ENCODE measurements around the gene RDH13.
"Not testable (repeated sequence)": the region's sequence is repeated elsewhere in the genome, so short reads cannot be mapped to it uniquely, and the experiment has no call there.

Gene RDH13

DNA sequence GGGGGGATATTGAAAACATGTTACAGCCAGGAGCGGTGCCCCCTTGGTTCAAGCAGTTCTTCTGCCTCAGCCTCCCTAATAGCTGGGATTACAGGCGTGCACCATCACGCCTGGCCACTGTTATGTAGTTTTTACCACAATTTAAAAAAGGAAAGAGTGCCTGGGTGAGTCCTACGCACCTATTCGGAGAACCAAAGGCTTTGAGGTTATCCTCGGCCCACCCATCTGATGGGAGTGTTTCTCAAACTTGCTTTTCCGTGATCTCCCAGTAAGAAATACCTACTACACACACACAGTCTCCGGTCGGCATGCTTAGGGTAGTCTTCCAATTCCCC lies 20.6 kb downstream of the RDH13 start:
- Mint-ChIP-seq H3K27ac (no peak overlapping the region), H3K36me3 (ENCODE audit: low read depth) (peaks cover 26% of the 10 kb centered on the region), H3K4me3 (no peak overlapping the region), H3K27me3 (ENCODE audit: low read depth) (no peaks in the 10 kb centered on the region), H3K9me3 (no peaks in the 10 kb centered on the region), H3K4me1 (no peaks in the 10 kb centered on the region)
- TF ChIP-seq, protein P1, sequence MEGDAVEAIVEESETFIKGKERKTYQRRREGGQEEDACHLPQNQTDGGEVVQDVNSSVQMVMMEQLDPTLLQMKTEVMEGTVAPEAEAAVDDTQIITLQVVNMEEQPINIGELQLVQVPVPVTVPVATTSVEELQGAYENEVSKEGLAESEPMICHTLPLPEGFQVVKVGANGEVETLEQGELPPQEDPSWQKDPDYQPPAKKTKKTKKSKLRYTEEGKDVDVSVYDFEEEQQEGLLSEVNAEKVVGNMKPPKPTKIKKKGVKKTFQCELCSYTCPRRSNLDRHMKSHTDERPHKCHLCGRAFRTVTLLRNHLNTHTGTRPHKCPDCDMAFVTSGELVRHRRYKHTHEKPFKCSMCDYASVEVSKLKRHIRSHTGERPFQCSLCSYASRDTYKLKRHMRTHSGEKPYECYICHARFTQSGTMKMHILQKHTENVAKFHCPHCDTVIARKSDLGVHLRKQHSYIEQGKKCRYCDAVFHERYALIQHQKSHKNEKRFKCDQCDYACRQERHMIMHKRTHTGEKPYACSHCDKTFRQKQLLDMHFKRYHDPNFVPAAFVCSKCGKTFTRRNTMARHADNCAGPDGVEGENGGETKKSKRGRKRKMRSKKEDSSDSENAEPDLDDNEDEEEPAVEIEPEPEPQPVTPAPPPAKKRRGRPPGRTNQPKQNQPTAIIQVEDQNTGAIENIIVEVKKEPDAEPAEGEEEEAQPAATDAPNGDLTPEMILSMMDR (IDR thresholded peaks at IDR 0.05; ENCODE audit: unreplicated experiment in 3 of 3), result no peak

DNA sequence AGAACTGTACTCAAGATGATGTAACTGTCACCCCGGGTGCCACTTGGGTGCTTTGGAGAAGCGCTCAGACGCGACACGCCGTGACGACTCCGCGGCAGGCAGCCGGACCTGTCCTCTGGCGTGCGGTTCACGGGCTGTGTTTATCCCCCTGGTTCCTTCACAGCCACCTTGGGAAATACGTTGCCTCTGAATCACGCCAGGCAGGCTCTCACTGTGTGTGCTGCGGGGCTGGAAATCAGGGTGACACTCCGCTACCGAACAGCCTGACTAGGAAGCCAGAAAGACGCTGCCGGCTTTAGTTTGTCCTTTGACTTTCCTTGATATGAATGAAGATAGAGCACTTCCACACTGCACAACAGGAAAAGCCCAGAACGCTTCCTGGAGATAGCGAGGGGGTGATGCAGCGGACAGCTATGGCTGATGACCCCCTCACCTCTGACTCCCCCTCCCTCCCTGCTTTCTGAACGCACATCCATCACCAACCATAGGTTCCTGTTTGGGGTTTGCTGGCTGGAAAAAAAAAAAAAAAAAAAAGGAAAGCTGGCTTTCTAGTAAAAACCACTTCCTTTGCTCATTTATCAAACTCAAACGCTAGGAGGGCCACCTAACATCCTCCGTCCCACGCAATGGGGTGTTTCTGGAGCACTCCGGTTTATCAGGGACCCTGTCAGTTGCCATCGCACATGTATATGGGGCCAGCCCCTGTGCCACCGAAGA lies 21.2 kb downstream of the RDH13 start:
- Mint-ChIP-seq H3K4me3 (no peak overlapping the region), H3K27ac (no peak overlapping the region), H3K36me3 (ENCODE audit: low read depth) (peaks cover 26% of the 10 kb centered on the region), H3K27me3 (ENCODE audit: low read depth) (no peaks in the 10 kb centered on the region), H3K4me1 (no peaks in the 10 kb centered on the region), H3K9me3 (no peaks in the 10 kb centered on the region)
- TF ChIP-seq, protein P1 (IDR thresholded peaks at IDR 0.05; ENCODE audit: unreplicated experiment in 3 of 3), result no peak

DNA sequence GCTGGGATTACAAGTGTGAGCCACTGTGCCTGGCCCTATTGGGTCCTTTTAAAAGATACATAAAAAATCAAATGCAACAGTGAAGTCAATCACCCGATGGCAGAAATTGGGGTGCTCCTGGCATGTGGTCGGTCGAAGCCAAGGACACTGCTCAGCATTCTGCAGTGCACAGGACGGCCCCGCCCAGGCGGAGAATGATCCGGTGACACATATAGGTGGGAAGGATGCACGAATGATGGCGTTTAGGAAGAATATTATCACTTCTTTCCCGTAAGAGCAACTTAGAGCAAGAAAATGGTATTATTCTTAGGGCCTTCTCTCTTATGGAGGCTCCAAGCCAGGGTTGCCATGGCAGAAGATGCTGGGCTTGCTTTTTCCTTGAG lies 21.7 kb downstream of the RDH13 start:
- Mint-ChIP-seq H3K4me1 (no peaks in the 10 kb centered on the region), H3K27me3 (ENCODE audit: low read depth) (no peaks in the 10 kb centered on the region), H3K27ac (no peak overlapping the region), H3K4me3 (no peak overlapping the region), H3K36me3 (ENCODE audit: low read depth) (peaks cover 26% of the 10 kb centered on the region), H3K9me3 (no peaks in the 10 kb centered on the region)
- TF ChIP-seq, protein P1 (IDR thresholded peaks at IDR 0.05; ENCODE audit: unreplicated experiment in 3 of 3), result no peak

DNA sequence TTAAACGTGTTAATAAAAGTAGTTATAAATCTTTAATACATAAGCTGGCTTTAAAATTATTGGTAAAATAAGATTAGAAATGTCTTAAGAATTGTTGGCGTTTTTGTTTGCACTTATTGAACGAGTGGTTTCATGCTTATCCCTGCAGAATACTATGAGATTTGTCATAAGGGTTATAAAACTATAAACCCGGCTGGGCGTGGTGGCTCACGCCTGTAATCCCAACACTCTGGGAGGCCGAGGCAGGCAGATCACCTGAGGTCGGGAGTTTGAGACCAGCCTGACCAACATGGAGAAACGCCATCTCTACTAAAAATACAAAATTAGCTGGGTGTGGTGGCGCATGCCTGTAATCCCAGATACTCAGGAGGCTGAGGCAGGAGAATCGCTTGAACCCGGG lies 22.3 kb downstream of the RDH13 start:
- not testable (repeated sequence) for H3K27ac Mint-ChIP-seq; H3K4me1 Mint-ChIP-seq; H3K4me3 Mint-ChIP-seq; H3K9me3 Mint-ChIP-seq; H3K27me3 Mint-ChIP-seq (ENCODE audit: low read depth)
- H3K36me3 Mint-ChIP-seq (ENCODE audit: low read depth), result peaks cover 26% of the 10 kb centered on the region

DNA sequence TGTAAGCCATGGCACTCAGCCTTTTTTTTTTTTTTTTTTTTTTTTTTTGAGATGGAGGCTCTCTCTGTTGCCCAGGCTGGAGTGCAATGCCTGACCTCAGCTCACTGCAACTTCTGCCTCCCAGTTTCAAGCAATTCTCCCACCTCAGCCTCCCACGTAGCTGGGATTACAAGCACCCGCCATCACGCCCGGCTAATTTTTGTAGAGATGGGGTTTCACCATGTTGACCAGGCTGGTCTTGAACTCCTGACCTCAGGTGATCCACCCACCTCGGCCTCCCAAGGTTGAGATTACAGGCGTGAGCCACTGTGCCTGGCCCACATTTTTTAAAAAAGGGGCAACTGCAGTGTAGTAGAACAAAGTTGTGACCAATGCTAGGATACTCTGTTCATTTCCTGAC lies 25.3 kb downstream of the RDH13 start:
- H3K27me3 Mint-ChIP-seq (ENCODE audit: low read depth); H3K4me1 Mint-ChIP-seq; H3K27ac Mint-ChIP-seq; H3K4me3 Mint-ChIP-seq; H3K9me3 Mint-ChIP-seq: not testable (repeated sequence)
- H3K36me3 Mint-ChIP-seq (ENCODE audit: low read depth), result peaks cover 15% of the 10 kb centered on the region

DNA sequence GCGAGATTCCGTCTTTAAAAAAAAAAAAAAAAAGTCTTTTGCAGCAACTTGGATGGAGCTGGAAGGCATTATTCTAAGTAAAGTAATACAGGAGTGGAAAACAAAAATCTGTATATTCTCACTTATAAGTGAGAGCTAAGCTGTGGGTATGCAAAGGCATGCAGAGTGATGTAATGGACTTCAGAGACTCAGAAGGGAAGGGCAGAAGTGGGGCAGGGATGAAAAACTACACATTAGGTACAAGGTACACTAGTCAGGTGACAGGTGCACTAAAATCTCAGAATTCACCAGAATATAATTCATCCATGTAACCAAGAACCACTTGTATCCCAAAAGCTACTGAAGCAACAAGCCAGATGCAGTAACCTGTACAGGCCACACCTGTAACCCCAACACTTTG lies 26.9 kb downstream of the RDH13 start:
- Mint-ChIP-seq H3K36me3 (ENCODE audit: low read depth) (peaks cover 4% of the 10 kb centered on the region), H3K27ac (no peak overlapping the region), H3K27me3 (ENCODE audit: low read depth) (no peaks in the 10 kb centered on the region), H3K4me1 (no peaks in the 10 kb centered on the region), H3K9me3 (peaks cover 5% of the 10 kb centered on the region), H3K4me3 (no peak overlapping the region)
- TF ChIP-seq, protein P1 (IDR thresholded peaks at IDR 0.05; ENCODE audit: unreplicated experiment in 3 of 3), result no peak

DNA sequence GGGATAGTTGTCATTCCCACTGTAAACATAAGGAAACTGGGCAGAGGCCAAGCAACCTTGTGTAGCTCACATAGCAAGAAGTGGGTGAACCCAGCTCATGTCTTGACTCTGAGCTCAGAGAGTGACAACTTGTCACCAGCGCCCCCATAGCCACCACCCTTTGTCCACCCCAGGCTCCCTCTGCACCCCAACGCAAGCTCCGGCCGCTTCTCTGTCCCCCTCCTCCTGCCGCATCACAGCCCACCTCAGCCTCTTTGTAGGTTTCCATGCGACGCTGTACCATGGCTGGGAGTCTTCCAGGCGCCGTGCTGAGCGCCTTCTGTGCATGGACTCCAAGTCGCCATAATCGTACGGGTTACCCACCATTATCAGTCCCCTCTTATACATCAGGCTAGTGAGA lies 28.2 kb downstream of the RDH13 start:
- peaks cover 5% of the 10 kb centered on the region for H3K9me3 Mint-ChIP-seq
- no peak overlapping the region for H3K4me3 Mint-ChIP-seq
- no peaks in the 10 kb centered on the region for H3K27me3 Mint-ChIP-seq (ENCODE audit: low read depth)
- no peaks in the 10 kb centered on the region for H3K4me1 Mint-ChIP-seq
- H3K36me3 Mint-ChIP-seq (ENCODE audit: low read depth), result peaks cover 2% of the 10 kb centered on the region
- TF ChIP-seq, protein P1 (IDR thresholded peaks at IDR 0.05; ENCODE audit: unreplicated experiment in 3 of 3), result no peak
- no peak overlapping the region for H3K27ac Mint-ChIP-seq

DNA sequence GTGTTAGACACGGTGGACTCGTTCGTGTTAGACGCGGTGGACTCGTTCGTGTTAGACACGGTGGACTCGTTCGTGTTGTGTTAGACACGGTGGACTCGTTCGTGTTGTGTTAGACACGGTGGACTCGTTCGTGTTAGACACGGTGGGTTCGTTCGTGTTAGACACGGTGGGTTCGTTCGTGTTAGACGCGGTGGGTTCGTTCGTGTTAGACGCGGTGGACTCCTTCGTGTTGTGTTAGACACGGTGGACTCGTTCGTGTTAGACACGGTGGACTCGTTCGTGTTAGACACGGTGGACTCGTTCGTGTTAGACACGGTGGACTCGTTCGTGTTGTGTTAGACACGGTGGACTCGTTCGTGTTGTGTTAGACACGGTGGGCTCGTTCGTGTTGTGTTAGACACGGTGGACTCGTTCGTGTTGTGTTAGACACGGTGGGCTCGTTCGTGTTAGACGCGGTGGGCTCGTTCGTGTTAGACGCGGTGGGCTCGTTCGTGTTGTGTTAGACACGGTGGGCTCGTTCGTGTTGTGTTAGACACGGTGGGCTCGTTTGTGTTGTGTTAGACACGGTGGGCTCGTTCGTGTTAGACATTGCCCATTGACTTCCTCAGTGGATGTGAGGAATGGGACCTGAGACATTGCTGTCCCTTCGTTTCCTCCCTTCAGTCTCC lies 29.8 kb downstream of the RDH13 start:
- not testable (repeated sequence) for H3K4me1 Mint-ChIP-seq; H3K9me3 Mint-ChIP-seq; H3K36me3 Mint-ChIP-seq (ENCODE audit: low read depth); H3K27me3 Mint-ChIP-seq (ENCODE audit: low read depth); H3K27ac Mint-ChIP-seq; H3K4me3 Mint-ChIP-seq
